ENCODE results near the gene KRTAP10-1.
"Not testable (repeated sequence)": the region's sequence is repeated elsewhere in the genome, so short reads cannot be mapped to it uniquely, and the experiment has no call there.

KRTAP10-1 gene

GRCh38 chr21:44551340-44551961, 11.5 kb upstream of the KRTAP10-1 start, which contains the start of gene KRTAP10-2:
TSS of gene KRTAP10-2 (minus strand) at chr21:44551505. CDS start at chr21:44551458, 47 bp downstream.
- no peak within 1 kb of the TSS for H3K4me3 ChIP-seq (ENCODE audit: low read length)
- DNase-seq (ENCODE audit: low read depth): no peak
- no peak for TF ChIP-seq CTCF (IDR thresholded peaks at IDR 0.05; ENCODE audit: insufficient read depth, low read depth, low read length, missing control alignments)

GRCh38 chr21:44550807-44551206, 10.8 kb upstream of the KRTAP10-1 start:
- TF ChIP-seq CTCF (IDR thresholded peaks at IDR 0.05; ENCODE audit: insufficient read depth, low read depth, low read length, missing control alignments): no peak
- H3K4me3 ChIP-seq (ENCODE audit: low read length): no peak overlapping the region
- DNase-seq (ENCODE audit: low read depth): no peak

GRCh38 chr21:44550285-44550684, 10.3 kb upstream of the KRTAP10-1 start:
- not testable (repeated sequence) for DNase-seq (ENCODE audit: low read depth); H3K4me3 ChIP-seq (ENCODE audit: low read length)

GRCh38 chr21:44549525-44550211, 9.7 kb upstream of the KRTAP10-1 start:
- TF ChIP-seq CTCF (IDR thresholded peaks at IDR 0.05; ENCODE audit: insufficient read depth, low read depth, low read length, missing control alignments): no peak
- no peak overlapping the region for H3K4me3 ChIP-seq (ENCODE audit: low read length)
- DNase-seq (ENCODE audit: low read depth): no peak

GRCh38 chr21:44548922-44549321, 8.9 kb upstream of the KRTAP10-1 start:
- DNase-seq (ENCODE audit: low read depth): peak; percentile 5
- peak overlapping the region; percentile 18 for H3K4me3 ChIP-seq (ENCODE audit: low read length)
- no peak for TF ChIP-seq CTCF (IDR thresholded peaks at IDR 0.05; ENCODE audit: insufficient read depth, low read depth, low read length, missing control alignments)

GRCh38 chr21:44548381-44548780, 8.4 kb upstream of the KRTAP10-1 start:
- no peak for TF ChIP-seq CTCF (IDR thresholded peaks at IDR 0.05; ENCODE audit: insufficient read depth, low read depth, low read length, missing control alignments)
- H3K4me3 ChIP-seq (ENCODE audit: low read length): no peak overlapping the region
- DNase-seq (ENCODE audit: low read depth): no peak

GRCh38 chr21:44547656-44548331, 7.8 kb upstream of the KRTAP10-1 start:
- H3K4me3 ChIP-seq (ENCODE audit: low read length): no peak overlapping the region
- no peak for TF ChIP-seq CTCF (IDR thresholded peaks at IDR 0.05; ENCODE audit: insufficient read depth, low read depth, low read length, missing control alignments)
- DNase-seq (ENCODE audit: low read depth): no peak
